KMS-11 (cell line): ENCODE results near the gene SPECC1.

Source experiments
- H2AFZ ChIP-seq: fragments of 200-600 bp; sonication (generic); 2 replicates; pipeline ENCODE4 v1.6.1; 2016; ENCODE audit warnings: antibody characterized with exemption, mixed run types, low read depth
- H3K27ac ChIP-seq: fragments of 200-600 bp; sonication (generic); 2 replicates; pipeline ENCODE4 v1.6.1; 2016; ENCODE audit warnings: mild to moderate bottlenecking, mixed run types
- H3K27me3 ChIP-seq: fragments of 200-600 bp; sonication (generic); 2 replicates; pipeline ENCODE4 v1.6.1; 2017; ENCODE audit warnings: mild to moderate bottlenecking, low read depth, mixed run types, moderate library complexity; ENCODE audit not compliant: insufficient read depth
- H3K36me3 ChIP-seq: fragments of 200-600 bp; sonication (generic); 2 replicates; pipeline ENCODE4 v1.6.1; 2017; ENCODE audit warnings: mild to moderate bottlenecking, mixed run types; ENCODE audit not compliant: insufficient read depth
- H3K4me1 ChIP-seq: fragments of 200-600 bp; sonication (generic); 2 replicates; pipeline ENCODE4 v1.6.1; 2016; ENCODE audit warnings: mild to moderate bottlenecking, low read depth, mixed run types; ENCODE audit not compliant: poor library complexity, severe bottlenecking
- H3K4me2 ChIP-seq: fragments of 200-600 bp; sonication (generic); 2 replicates; pipeline ENCODE4 v1.7.0; 2016; ENCODE audit warnings: mild to moderate bottlenecking, mixed run types
- H3K4me3 ChIP-seq: fragments of 200-600 bp; sonication (generic); IDR thresholded peaks from 2 replicates; pipeline ENCODE4 v1.6.1; 2017; ENCODE audit warnings: low read depth, low read length, mixed read lengths; ENCODE audit not compliant: insufficient read depth
- H3K79me2 ChIP-seq: fragments of 200-600 bp; sonication (generic); 2 replicates; pipeline ENCODE4 v1.6.1; 2016; ENCODE audit warnings: low read depth, mixed run types; ENCODE audit not compliant: insufficient read depth
- H3K9ac ChIP-seq: fragments of 200-600 bp; sonication (generic); 2 replicates; pipeline ENCODE4 v1.6.1; 2016; ENCODE audit warnings: mild to moderate bottlenecking, mixed run types
- H4K20me1 ChIP-seq: fragments of 200-600 bp; sonication (generic); 2 replicates; pipeline ENCODE4 v1.6.1; 2016; ENCODE audit warnings: mild to moderate bottlenecking, mixed run types; ENCODE audit not compliant: insufficient read depth
- CTCF ChIP-seq: fragments of 200-600 bp; sonication (generic); conservative IDR thresholded peaks from 2 replicates; pipeline ENCODE4 v1.6.1; 2017; ENCODE audit warnings: low read depth, mild to moderate bottlenecking, antibody characterized with exemption, low read length, moderate library complexity, mixed read lengths

The SPECC1 gene

GRCh38 chr17:20289984-20290383 lies 280.8 kb downstream of the SPECC1 start:
- Histone ChIP-seq H3K27me3 (no peaks in the 10 kb centered on the region), H2AFZ (no peak overlapping the region), H3K36me3 (no peaks in the 10 kb centered on the region), H3K4me2 (no peak overlapping the region), H3K27ac (no peak overlapping the region), H3K9ac (no peak overlapping the region), H3K4me1 (peaks cover 3% of the 10 kb centered on the region), H3K4me3 (no peak overlapping the region), H3K79me2 (no peaks in the 10 kb centered on the region), H4K20me1 (no peaks in the 10 kb centered on the region)
- no peak for TF ChIP-seq CTCF

GRCh38 chr17:20291853-20292252 lies 282.7 kb downstream of the SPECC1 start:
- TF ChIP-seq CTCF, result no peak
- H3K36me3 ChIP-seq, result no peaks in the 10 kb centered on the region
- no peak overlapping the region for H3K27ac ChIP-seq
- no peak overlapping the region for H3K4me2 ChIP-seq
- no peaks in the 10 kb centered on the region for H3K27me3 ChIP-seq
- no peak overlapping the region for H3K4me3 ChIP-seq
- H3K79me2 ChIP-seq, result no peaks in the 10 kb centered on the region
- H4K20me1 ChIP-seq, result no peaks in the 10 kb centered on the region
- no peaks in the 10 kb centered on the region for H3K4me1 ChIP-seq
- no peak overlapping the region for H3K9ac ChIP-seq
- H2AFZ ChIP-seq, result no peak overlapping the region

GRCh38 chr17:20293501-20293900 lies 284.3 kb downstream of the SPECC1 start:
- no peak overlapping the region for H2AFZ ChIP-seq
- no peaks in the 10 kb centered on the region for H3K27me3 ChIP-seq
- H3K4me2 ChIP-seq, result no peak overlapping the region
- no peaks in the 10 kb centered on the region for H4K20me1 ChIP-seq
- H3K9ac ChIP-seq, result no peak overlapping the region
- H3K79me2 ChIP-seq, result no peaks in the 10 kb centered on the region
- H3K36me3 ChIP-seq, result no peaks in the 10 kb centered on the region
- no peak for TF ChIP-seq CTCF
- H3K4me1 ChIP-seq, result no peaks in the 10 kb centered on the region
- no peak overlapping the region for H3K4me3 ChIP-seq
- no peak overlapping the region for H3K27ac ChIP-seq

- no peak for TF ChIP-seq CTCF
- Histone ChIP-seq H3K36me3 (no peaks in the 10 kb centered on the region), H3K4me2 (no peak overlapping the region), H2AFZ (no peak overlapping the region), H4K20me1 (no peaks in the 10 kb centered on the region), H3K27me3 (no peaks in the 10 kb centered on the region), H3K4me1 (no peaks in the 10 kb centered on the region), H3K27ac (no peak overlapping the region), H3K4me3 (no peak overlapping the region), H3K9ac (no peak overlapping the region), H3K79me2 (no peaks in the 10 kb centered on the region)
These were observed 285.0 kb downstream of the SPECC1 start for GRCh38 chr17:20294120-20294519.

- no peak overlapping the region for H3K4me2 ChIP-seq
- no peak overlapping the region for H2AFZ ChIP-seq
- no peaks in the 10 kb centered on the region for H3K79me2 ChIP-seq
- no peak overlapping the region for H3K4me3 ChIP-seq
- no peaks in the 10 kb centered on the region for H4K20me1 ChIP-seq
- no peaks in the 10 kb centered on the region for H3K36me3 ChIP-seq
- no peak for TF ChIP-seq CTCF
- peaks cover 47% of the 10 kb centered on the region for H3K4me1 ChIP-seq
- no peaks in the 10 kb centered on the region for H3K27me3 ChIP-seq
- H3K27ac ChIP-seq, result no peak overlapping the region
- no peak overlapping the region for H3K9ac ChIP-seq
These were observed 289.9 kb downstream of the SPECC1 start for GRCh38 chr17:20299013-20299412.
